ENCODE data around the gene POLR2L. TPM values are rescaled to one million over a fixed set of nuclear protein-coding genes. Genes with fewer than 3 reads are reported as not detected.

The POLR2L gene
- total and polyA plus RNA-seq, 12 donors, result 26.2 to 206 (median 109) TPM

DNA sequence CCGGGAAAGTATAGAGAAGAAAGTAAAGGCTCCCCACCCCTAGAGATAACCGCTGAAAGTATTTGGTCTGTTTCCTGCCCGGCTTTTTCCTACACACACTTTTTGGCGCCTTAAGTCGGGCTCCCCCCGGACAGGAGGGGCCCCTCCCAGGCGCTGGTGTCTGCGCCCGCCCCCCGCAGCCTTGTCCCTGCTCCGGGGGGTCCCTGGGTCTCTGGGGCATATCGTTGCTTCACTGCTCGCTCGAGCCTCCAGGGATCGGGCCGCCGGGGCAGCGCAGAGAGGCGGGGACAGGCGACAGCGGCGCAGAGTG, 15.5 kb downstream of the POLR2L start:
- Histone ChIP-seq H3K36me3 (replicated peaks in 1 of 2) (peaks cover 0 to 28% of the 10 kb centered on the region in 2 donors), H3K27me3 (no peaks in the 10 kb centered on the region), H3K4me1 (replicated peaks in 1 of 2) (peaks cover 36 to 64% of the 10 kb centered on the region in 2 donors), H3K9me3 (replicated peaks in 1 of 3) (no peaks in the 10 kb centered on the region), H3K4me3 (peak overlapping the region in 2 of 4 donors; percentile 26 to 54), H3K27ac (peak overlapping the region in 3 of 5 donors; percentile 17 to 67 (median 48))
- 5 to 13% (median 6%) methylated on average over 6 to 22 of the region's 22 CpGs for WGBS, 4 donors
- TF ChIP-seq, protein P1, sequence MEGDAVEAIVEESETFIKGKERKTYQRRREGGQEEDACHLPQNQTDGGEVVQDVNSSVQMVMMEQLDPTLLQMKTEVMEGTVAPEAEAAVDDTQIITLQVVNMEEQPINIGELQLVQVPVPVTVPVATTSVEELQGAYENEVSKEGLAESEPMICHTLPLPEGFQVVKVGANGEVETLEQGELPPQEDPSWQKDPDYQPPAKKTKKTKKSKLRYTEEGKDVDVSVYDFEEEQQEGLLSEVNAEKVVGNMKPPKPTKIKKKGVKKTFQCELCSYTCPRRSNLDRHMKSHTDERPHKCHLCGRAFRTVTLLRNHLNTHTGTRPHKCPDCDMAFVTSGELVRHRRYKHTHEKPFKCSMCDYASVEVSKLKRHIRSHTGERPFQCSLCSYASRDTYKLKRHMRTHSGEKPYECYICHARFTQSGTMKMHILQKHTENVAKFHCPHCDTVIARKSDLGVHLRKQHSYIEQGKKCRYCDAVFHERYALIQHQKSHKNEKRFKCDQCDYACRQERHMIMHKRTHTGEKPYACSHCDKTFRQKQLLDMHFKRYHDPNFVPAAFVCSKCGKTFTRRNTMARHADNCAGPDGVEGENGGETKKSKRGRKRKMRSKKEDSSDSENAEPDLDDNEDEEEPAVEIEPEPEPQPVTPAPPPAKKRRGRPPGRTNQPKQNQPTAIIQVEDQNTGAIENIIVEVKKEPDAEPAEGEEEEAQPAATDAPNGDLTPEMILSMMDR (IDR thresholded peaks at IDR 0.05), result no peak
- no peak for TF ChIP-seq POLR2A (IDR thresholded peaks at IDR 0.05)
- DNase-seq, result no peak
- intact Hi-C loops (cut with DNase I), result no loop called here

DNA sequence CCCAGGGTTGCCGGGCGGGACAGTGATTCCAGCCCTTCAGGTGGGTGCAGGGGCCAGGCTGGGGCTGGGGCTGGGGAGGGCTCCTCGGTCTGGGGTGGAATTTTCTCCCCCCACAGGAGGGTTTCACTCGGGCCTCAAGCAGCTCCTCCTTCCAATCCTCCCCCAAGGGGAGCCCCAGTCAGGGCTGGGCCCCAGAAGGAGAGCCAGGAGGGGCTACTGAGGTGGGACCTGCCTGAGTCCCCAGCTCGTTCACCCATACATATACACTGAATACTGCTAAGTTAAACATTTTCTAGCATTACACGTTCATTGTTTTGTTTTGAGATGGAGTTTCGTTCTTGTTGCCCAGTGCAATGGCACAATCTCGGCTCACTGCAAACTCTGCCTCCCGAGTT, 16.1 kb downstream of the POLR2L start:
- intact Hi-C loops (cut with DNase I), result no loop called here
- WGBS, 4 donors, result 76 to 85% (median 83%) methylated on average over 6 to 9 of the region's 9 CpGs
- no peak for DNase-seq
- TF ChIP-seq POLR2A (IDR thresholded peaks at IDR 0.05), result no peak
- Histone ChIP-seq H3K4me3 (peak overlapping the region in 1 of 4 donors; percentile 54), H3K36me3 (replicated peaks in 1 of 2) (peaks cover 0 to 28% of the 10 kb centered on the region in 2 donors), H3K4me1 (replicated peaks in 1 of 2) (peaks cover 36 to 65% of the 10 kb centered on the region in 2 donors), H3K9me3 (replicated peaks in 1 of 3) (no peaks in the 10 kb centered on the region), H3K27me3 (no peaks in the 10 kb centered on the region), H3K27ac (no peak overlapping the region)

DNA sequence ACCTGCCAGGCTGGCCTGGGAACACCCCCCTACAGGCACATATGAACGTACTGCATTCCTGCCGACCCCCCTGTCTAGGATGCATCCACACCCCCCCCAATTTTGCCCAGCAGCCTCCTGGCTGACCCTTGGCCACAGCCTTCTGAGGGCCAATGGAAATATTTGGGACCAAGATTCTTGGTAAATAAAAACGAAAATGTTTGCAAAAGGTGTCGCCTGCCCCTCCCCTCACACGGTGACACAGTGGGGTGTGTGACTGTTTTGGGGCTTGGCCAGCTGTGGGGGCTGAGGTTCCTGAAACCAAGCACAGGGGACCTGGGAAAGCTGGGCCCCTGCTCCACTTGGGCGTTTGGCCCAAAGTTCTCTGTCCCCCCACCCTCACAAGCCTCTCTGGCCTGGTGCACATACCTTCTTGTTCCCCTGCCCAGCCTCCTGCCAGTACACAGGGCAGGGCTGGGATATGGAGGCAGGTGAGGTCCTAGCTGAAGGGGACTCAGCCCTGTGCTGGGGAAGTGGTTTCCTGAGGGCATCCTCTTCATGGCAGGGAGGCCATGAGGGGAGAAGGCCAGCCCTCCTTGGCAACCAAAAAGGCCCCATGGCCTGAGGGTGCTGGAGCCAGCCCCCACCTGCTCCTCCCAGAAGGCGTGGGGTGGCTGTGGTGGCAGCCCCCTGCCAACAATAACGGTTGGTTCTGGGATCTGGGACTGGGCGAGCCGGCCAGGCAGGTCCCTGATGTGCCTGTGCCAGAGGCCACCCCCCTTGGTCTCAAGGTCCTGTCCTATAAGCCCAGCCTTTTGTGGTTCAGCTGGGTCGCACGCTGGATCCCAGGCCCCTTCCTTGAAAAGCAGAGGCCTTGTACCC, 16.7 kb downstream of the POLR2L start:
- H3K4me3 ChIP-seq, result no peak overlapping the region
- DNase-seq, result no peak
- no peak for TF ChIP-seq POLR2A (IDR thresholded peaks at IDR 0.05)
- TF ChIP-seq, protein P1 (IDR thresholded peaks at IDR 0.05), result no peak
- intact Hi-C loops (cut with DNase I), result no loop called here
- no peaks in the 10 kb centered on the region for H3K9me3 ChIP-seq (replicated peaks in 1 of 3)
- H3K27me3 ChIP-seq, result no peaks in the 10 kb centered on the region
- peaks cover 0 to 28% of the 10 kb centered on the region in 2 donors for H3K36me3 ChIP-seq (replicated peaks in 1 of 2)
- 61 to 76% (median 69%) methylated on average over 8 to 12 of the region's 12 CpGs for WGBS, 4 donors
- peaks cover 41 to 65% of the 10 kb centered on the region in 2 donors for H3K4me1 ChIP-seq (replicated peaks in 1 of 2)
- no peak overlapping the region for H3K27ac ChIP-seq

DNA sequence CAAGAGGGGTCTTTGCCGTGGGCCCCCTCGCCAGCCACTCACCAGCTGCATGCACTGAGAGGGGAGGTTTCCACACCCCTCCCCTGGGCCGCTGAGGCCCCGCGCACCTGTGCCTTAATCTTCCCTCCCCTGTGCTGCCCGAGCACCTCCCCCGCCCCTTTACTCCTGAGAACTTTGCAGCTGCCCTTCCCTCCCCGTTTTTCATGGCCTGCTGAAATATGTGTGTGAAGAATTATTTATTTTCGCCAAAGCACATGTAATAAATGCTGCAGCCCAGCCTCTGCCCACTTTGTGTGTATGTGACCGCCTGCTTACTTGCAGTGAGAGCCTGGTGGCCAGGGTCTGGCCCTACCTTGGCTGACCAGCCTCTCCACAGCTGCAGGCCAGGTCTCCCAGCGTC, 17.4 kb downstream of the POLR2L start:
- Histone ChIP-seq H3K4me1 (replicated peaks in 1 of 2) (peaks cover 45 to 64% of the 10 kb centered on the region in 2 donors), H3K9me3 (replicated peaks in 1 of 3) (no peaks in the 10 kb centered on the region), H3K27ac (no peak overlapping the region), H3K4me3 (no peak overlapping the region), H3K27me3 (no peaks in the 10 kb centered on the region), H3K36me3 (replicated peaks in 1 of 2) (peaks cover 0 to 28% of the 10 kb centered on the region in 2 donors)
- WGBS, 4 donors, result 80 to 84% (median 82%) methylated on average over 5 to 11 of the region's 11 CpGs
- no peak for DNase-seq
- intact Hi-C loops (cut with DNase I), result no loop called here
- TF ChIP-seq POLR2A (IDR thresholded peaks at IDR 0.05), result no peak
- TF ChIP-seq, protein P1 (IDR thresholded peaks at IDR 0.05), result no peak

All from adrenal gland (tissue), 12 donors.